Activated CD8-positive, alpha-beta memory T cell treated with anti-CD3 and anti-CD28 coated beads, Interleukin-2, amount 50 U/mL, for 24 hours (primary cell): ENCODE measurements around the gene ARHGAP26.
"Not testable (repeated sequence)": the region's sequence is repeated elsewhere in the genome, so short reads cannot be mapped to it uniquely, and the experiment has no call there.

Experiments
- DNase-seq: peaks from one replicate; pipeline ENCODE4 v3.0.0-alpha.2; 2020; ENCODE audit errors: extremely low read depth

Gene ARHGAP26

DNA sequence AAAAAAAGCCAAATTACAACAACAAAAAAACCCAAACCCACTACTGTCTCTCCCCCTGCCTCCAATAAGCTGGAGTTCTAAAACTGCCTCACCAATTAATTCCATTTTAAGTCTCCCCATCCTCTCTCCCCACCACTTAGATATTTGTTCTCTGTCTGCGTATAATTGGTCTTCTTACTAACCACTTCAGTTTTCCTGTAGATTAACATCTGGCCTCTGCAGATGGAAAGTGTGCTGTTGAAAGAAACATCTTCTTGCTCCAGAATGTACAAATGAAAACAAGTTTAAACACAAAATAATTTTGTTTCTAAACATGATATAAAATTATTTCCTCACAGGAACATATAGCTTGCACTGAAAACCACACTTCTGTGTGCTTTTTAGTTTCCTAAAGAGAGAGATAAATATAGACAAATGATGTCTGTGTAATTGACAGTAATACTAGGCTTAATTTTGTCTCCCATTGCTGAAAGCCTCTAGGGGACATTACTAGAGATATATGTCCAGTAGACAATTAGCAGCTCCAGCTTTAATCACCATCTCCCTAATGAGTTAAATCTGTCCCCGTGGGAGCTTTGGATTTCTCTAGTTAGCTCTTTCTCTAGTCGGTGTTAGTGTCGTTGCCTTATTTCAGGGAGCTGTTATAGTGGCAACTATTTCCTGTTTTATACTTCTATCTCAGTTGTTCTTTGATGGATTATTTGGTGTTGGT lies 164.0 kb downstream of the ARHGAP26 start:
- DNase-seq: no peak

DNA sequence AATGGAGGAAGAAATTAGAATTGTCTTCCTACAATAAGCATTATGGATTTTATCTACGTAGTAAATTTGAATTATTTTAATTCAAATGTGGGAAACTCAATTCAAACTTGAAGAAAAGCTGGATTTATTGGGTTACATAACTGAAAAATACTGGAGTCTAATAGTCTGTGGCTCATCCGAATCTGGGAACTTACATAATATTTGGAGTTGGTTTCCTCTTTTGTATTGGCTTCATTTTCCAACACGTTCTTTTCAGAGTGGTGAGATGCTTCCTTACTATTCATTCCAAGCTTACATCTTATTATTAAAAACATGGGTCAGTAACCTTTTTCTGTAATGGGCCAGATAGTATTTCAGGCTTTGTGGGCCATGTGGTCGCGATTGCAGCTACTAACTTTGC lies 164.8 kb downstream of the ARHGAP26 start:
- no peak for DNase-seq

DNA sequence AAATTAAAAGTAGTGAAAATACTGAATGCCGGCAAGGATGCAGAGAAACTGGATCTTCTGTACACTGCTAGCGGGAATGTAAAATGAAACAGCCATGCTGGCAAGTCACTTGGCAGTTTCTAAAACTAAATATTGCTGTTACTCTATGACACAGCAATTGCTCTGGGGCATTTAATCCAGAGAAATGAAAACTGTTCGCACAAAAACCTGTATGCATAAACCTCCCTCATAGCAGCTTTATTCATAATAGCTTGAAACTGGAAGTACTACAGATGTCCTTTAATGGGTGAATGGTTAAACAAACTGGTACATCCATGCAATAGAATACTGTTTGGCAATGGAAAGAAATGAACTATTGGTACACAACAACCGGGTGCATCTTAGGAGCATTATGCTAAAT lies 167.2 kb downstream of the ARHGAP26 start:
- DNase-seq: no peak

DNA sequence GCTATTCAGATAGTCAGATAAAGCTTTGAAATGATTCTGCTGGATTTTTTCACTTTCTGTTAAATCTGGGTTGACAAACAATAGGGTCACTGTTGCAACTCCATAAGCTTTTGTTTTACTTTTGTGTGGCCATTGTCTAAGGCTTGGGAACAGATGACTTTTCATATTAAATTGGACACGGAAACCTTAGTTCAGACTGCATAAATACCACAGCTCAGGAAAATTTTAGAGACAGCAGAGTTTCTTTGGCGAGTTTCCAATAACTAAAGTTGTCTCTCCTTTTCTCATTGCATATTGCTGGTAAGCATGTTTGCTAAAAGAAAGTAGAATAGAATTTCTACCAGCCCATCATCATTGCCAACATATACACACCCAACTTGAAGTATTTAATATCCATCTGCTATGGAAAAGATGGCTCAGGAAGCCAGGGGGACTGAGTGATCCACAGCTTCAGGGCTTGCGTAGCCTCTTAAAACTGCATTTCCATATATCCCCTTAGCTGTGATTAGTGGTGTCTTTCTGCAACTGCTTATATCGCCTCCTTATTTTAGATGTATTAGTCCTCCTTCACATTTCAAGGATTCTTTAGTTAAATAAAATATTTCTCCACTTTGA lies 168.2 kb downstream of the ARHGAP26 start:
- no peak for DNase-seq

DNA sequence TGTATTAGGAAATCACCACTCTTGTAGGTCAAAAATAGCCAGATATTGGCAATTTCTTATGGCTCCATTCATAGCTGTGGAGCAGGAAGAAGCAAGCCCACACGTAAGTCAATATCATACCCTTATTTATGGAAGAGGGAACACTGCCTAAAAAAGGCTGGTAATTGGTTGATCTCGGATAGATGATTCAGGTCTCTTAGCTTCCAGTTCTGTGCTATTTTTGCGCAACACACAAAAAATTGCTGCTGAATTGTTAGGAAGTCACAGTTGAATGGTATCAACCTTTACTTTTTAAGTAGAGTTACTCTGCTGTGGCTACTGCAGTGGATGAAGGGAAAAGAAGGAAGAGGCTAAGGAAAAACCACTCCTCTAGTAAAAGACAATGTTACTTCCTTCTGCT lies 168.8 kb downstream of the ARHGAP26 start:
- no peak for DNase-seq

GRCh38 chr5:142939884-142940283 lies 169.7 kb downstream of the ARHGAP26 start:
- no peak for DNase-seq

- DNase-seq: no peak
Measured at GRCh38 chr5:142941245-142941644, 171.1 kb downstream of the ARHGAP26 start.

DNA sequence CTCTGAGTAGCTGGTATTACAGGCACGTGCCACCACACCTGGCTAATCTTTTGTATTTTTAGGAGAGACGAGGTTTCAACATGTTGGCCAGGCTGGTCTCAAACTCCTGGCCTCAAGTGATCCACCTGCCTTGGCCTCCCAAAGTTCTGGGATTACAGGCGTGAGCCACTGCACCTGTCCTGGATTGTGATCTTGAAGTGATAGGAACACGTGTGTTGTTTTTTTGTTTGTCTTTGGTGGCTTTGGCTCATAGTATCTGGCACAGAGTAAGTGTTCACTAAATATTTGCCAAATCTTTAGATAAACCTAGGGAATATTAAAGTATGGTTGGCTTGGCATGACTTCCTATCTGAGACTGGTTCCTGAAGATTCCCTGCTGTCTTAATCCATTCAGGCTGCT lies 172.7 kb downstream of the ARHGAP26 start:
- no peak for DNase-seq

- DNase-seq: no peak
Measured at GRCh38 chr5:142944140-142944539, 174.0 kb downstream of the ARHGAP26 start.

DNA sequence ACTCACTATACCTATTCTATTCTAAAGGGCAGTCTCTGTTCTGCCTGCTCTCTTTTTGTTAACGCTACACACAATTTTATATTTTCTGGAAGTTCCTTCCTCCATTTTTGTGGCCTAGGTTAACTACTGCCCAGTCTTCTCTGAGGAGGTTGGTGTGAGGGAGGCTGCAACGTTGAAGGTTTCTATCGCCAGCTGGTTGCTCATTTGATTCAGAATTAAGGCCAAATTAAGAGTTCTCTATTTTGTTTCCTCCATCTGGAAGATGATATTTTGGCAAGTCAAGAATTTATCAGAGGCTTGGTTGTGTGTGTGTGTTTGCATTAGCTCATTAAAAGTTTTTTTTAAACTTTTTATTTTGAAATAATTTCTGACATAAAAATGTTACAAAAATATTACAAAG lies 175.1 kb downstream of the ARHGAP26 start:
- no peak for DNase-seq

- DNase-seq: no peak
Measured at GRCh38 chr5:142945845-142946244, 175.7 kb downstream of the ARHGAP26 start.

- DNase-seq: no peak
Measured at GRCh38 chr5:142946547-142947426, 176.6 kb downstream of the ARHGAP26 start.

- no peak for DNase-seq
Measured at GRCh38 chr5:142947427-142947709, 177.2 kb downstream of the ARHGAP26 start.

- DNase-seq: no peak
Measured at GRCh38 chr5:142952229-142952628, 182.1 kb downstream of the ARHGAP26 start.

GRCh38 chr5:142952871-142953270 lies 182.7 kb downstream of the ARHGAP26 start:
- not testable (repeated sequence) for DNase-seq

GRCh38 chr5:142954455-142954854 lies 184.3 kb downstream of the ARHGAP26 start:
- DNase-seq: no peak

DNA sequence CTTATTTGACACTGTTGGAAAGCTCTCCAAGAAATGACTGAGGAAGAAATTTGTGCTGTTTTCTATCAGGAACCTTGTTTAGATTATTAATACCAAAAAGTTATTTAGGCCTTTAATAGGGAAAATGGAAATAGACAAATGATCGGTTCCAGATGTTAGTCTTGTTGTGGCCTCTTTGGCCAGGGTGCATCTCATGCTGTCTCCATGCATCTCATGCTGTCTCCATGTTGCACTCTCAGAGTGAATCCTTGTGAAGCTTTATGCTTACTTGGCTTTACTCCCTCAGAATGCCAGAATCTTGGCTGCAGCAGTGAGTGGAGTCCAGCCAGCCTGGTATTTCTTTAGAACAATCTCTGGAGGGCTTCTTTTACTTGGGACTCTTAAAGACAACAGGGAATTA lies 185.5 kb downstream of the ARHGAP26 start:
- no peak for DNase-seq

DNA sequence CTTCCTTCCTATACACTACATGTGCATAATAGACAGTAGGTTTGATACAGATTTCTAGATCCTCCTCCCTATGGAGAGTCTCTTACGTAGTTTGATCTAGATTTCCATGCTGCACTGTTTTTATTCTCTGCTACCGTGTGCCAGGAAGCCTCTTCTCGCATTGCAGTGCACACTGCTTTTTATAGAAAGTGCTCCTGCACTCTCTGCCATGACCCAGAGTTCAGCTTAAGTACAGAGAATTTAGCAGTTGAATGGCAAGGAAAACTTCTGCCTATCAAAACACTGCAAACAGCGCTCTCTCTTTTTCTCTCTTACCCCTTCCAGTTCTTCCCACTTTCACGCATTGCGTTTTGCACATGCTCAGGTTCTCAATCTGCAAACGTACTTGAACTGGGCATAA lies 187.4 kb downstream of the ARHGAP26 start:
- DNase-seq: no peak

- DNase-seq: no peak
Measured at GRCh38 chr5:142958944-142959682, 188.9 kb downstream of the ARHGAP26 start.

GRCh38 chr5:142959683-142960657 lies 189.8 kb downstream of the ARHGAP26 start:
- no peak for DNase-seq
